LNCAP (cell line): ENCODE data around the gene P2RY8.

Source experiments
- CTCF ChIP-seq: fragments of 450-650 bp; IDR thresholded peaks from 2 replicates; pipeline ENCODE4 v1.5.1; 2017; ENCODE audit warnings: mild to moderate bottlenecking

The P2RY8 gene

DNA sequence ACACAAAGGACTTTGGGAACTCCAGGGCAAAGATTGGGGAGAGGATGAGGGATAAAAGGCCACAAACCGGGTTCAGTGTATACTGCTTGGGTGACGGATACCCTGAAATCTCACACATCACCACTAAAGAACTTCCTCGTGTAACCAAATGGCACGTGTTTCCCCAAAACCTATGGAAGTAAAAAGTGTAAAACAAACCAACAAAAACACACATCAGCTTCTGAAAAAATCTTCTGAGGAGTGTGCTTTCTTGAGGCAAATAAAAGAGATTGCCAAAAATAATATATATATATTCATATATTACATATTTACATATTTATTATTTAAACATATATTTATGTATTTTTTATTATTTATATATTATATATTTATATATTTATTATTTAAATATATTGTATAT lies 3.9 kb downstream of the P2RY8 start:
- no peak for TF ChIP-seq CTCF

DNA sequence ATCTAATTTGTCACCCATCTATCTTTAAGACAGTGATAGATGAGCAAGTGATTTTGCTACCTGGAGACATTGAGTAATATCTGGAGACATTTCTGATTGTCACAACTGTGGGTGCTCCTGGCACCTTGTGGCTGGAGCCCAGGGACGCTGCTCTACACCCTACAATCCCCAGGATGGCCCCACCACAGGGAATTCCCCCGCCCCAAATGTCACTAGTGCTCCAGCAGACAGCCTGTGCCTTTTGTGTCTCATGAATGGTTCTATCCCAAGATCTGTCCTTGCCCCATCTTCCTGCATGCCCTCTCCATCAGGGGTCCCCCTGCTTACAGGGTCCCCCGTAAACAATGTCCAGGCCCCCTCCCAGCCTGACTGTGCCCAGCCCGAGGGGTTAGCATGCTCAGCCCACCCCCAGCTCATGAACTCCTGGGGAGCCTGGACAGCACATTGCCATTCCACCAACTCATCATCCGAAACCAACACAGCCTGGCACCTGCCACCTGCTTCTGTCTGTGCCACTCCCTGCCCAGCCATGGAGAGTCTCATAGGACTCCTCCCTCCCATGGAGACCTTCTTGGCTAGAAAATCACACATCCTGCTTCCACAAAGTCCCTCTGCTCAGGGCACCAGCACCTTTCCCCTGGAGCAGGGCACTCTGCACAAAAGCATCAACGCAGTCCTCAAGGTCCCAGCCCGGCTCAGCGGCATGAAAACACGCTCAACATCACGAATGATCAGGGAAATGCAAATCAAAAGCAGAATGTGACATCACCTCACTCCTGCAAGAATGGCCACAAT lies 5.7 kb downstream of the P2RY8 start:
- no peak for TF ChIP-seq CTCF

DNA sequence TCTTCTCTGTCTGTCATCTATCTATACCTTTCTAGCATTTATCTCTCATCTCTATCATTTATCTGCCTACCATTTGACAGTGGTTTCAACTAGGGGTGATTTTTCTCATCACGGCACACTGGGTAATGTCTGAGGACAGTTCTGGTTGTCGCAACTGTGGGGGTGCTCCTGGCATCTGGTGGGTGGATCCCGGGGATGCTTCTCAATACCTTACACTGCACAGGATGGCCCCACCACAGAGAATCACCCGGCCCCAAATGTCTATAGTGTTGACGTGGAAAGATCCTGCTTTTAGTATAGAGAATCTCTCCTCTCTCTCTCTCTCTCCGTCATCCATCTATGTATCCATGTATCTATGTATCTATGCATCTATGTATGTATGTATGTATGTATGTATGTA lies 7.2 kb downstream of the P2RY8 start:
- no peak for TF ChIP-seq CTCF

GRCh38 chrX:1529328-1529727 lies 7.7 kb downstream of the P2RY8 start:
- TF ChIP-seq CTCF: no peak

- no peak for TF ChIP-seq CTCF
Measured at GRCh38 chrX:1528884-1529203, 8.1 kb downstream of the P2RY8 start.

DNA sequence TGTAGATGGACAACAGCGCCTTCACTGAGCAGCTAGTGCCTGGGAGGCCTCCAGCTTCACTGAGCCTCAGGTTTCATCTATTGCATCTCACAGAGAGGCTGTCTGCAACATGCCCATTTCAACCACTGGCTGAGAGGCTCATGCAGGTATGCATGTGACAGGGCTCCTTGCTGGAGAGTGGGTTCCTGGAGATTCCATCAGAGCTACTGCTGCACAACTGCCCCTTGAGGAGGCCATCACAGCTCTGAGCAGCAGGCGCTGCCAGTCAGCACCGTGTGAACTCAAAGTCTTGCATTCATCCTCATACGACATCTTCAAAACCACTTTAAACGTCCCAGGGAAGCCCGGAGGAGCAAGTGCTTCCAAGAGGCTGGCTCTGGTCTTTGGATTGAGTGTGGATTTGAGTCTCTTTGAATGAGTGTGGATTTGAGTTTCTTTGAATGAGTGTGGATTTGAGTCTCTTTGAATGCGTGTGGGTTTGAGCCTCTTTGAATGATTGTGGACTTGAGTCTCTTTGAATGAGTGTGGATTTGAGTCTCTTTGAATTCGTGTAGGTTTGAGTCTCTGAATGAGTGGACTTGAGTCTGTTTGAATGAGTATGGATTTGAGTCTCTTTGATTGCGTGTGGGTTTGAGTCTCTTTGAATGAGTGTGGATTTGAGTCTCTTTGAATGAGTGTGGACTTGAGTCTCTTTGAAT lies 8.7 kb downstream of the P2RY8 start:
- TF ChIP-seq CTCF: no peak

- TF ChIP-seq CTCF: no peak
Measured at GRCh38 chrX:1527457-1527856, 9.5 kb downstream of the P2RY8 start.
